ENCODE data around the gene CDH13. TPM values are rescaled to one million over a fixed set of nuclear protein-coding genes. Genes with fewer than 3 reads are reported as not detected.

CDH13 gene
- total and polyA plus RNA-seq, 2 experiments from 2014 or later, result 1.6 to 4.4 TPM

- no peaks in the 10 kb centered on the region for H4K20me1 ChIP-seq (replicated peaks; ENCODE audit: insufficient read depth)
- no peaks in the 10 kb centered on the region for H3K36me3 ChIP-seq (ENCODE audit: insufficient read depth)
- no peak overlapping the region for H3K27ac ChIP-seq (ENCODE audit: low read depth)
- H3F3A ChIP-seq (replicated peaks; ENCODE audit: low read depth), result no peaks in the 10 kb centered on the region
- no peak overlapping the region for H2AFZ ChIP-seq
- peaks cover 9% of the 10 kb centered on the region for H3K4me1 Mint-ChIP-seq
- no peak for DNase-seq (ENCODE audit: low spot score)
- no peaks in the 10 kb centered on the region for H3K27me3 ChIP-seq (ENCODE audit: insufficient read depth)
- TF ChIP-seq ZNF462 (CRISPR knock-in tag; IDR thresholded peaks at IDR 0.05) (no peak), JUNB (IDR thresholded peaks at IDR 0.05; ENCODE audit: unreplicated experiment) (no peak), ZNF114 (CRISPR knock-in tag; IDR thresholded peaks at IDR 0.05) (no peak), ZNF331 (CRISPR knock-in tag; IDR thresholded peaks at IDR 0.05; ENCODE audit: low read depth) (no peak), EZH2phosphoT487 (IDR thresholded peaks at IDR 0.05; ENCODE audit: unreplicated experiment) (no peak), CTCF (conservative IDR thresholded peaks at IDR 0.05; ENCODE audit: low read depth in 2 of 2) (no peak), EZH2 (IDR thresholded peaks at IDR 0.05; ENCODE audit: low read depth, unreplicated experiment) (no peak), POLR2AphosphoS5 (IDR thresholded peaks at IDR 0.05; ENCODE audit: low read depth) (no peak), STAT1 (IDR thresholded peaks at IDR 0.05; ENCODE audit: unreplicated experiment) (no peak), REST (IDR thresholded peaks at IDR 0.05; ENCODE audit: unreplicated experiment) (no peak)
- ATAC-seq, result no peak
- no peaks in the 10 kb centered on the region for H3K27me3 Mint-ChIP-seq (ENCODE audit: insufficient read depth, low read depth, poor library complexity)
- no peaks in the 10 kb centered on the region for H3K79me2 ChIP-seq (replicated peaks; ENCODE audit: insufficient read depth)
- no peak overlapping the region for H3K4me2 ChIP-seq
- H3K36me3 Mint-ChIP-seq (ENCODE audit: low read depth), result no peaks in the 10 kb centered on the region
- no peak overlapping the region for H3K4me3 Mint-ChIP-seq
- no peak overlapping the region for H3K27ac Mint-ChIP-seq
- H3K9me3 Mint-ChIP-seq, result no peaks in the 10 kb centered on the region
- peaks cover 9% of the 10 kb centered on the region for H3K4me1 ChIP-seq (ENCODE audit: insufficient read depth)
- H3K4me3 ChIP-seq, result no peak overlapping the region
- no peaks in the 10 kb centered on the region for H3K9me2 ChIP-seq (ENCODE audit: insufficient read depth)
These were observed 161.5 kb downstream of the CDH13 start for GRCh38 chr16:82788225-82788624.

Data from GM23338 (cell line).